Spinal cord (tissue), 10 donors: Measurements from ENCODE around the gene GRK6. TPM values are rescaled to one million over a fixed set of nuclear protein-coding genes. Genes with fewer than 3 reads are reported as not detected.

ENCODE experiments used
- DNase-seq, 6 donors: peaks; one replicate each; pipeline versions ENCODE4 v3.0.0 to v3.0.0-alpha.2; 2013 to 2015; ENCODE audit warnings: low spot score in 6 of 6, low read depth in 4 of 6
- H3K27ac ChIP-seq: one replicate; pipeline ENCODE4 v1.5.1; 2013; ENCODE audit warnings: low read depth, low read length, control low read depth
- H3K27me3 ChIP-seq: one replicate; pipeline ENCODE4 v1.6.1; 2013; ENCODE audit warnings: low read length; ENCODE audit not compliant: control insufficient read depth, insufficient read depth
- H3K36me3 ChIP-seq: one replicate; pipeline ENCODE4 v1.6.1; 2013; ENCODE audit warnings: low read length; ENCODE audit not compliant: control insufficient read depth, insufficient read depth
- H3K4me1 ChIP-seq: one replicate; pipeline ENCODE4 v1.6.1; 2013; ENCODE audit warnings: low read length; ENCODE audit not compliant: control insufficient read depth, insufficient read depth
- H3K4me3 ChIP-seq: one replicate; pipeline ENCODE4 v1.5.1; 2013; ENCODE audit warnings: low read depth, low read length, control low read depth
- H3K9me3 ChIP-seq: one replicate; pipeline ENCODE4 v1.6.1; 2013; ENCODE audit warnings: low read length; ENCODE audit not compliant: control insufficient read depth, insufficient read depth
- WGBS: methylation state at CpG from one replicate; pipeline ENCODE4 v1.1.5; 2013; ENCODE audit warnings: missing lambda C conversion rate; ENCODE audit not compliant: insufficient coverage; 5-methylcytosine and 5-hydroxymethylcytosine counted together
- polyA plus RNA-seq, 2 donors: library from polyadenylated mRNA; unstranded; fragments of 120-200 nt; gene quantifications; one replicate each; pipeline ENCODE4 v1.2.1, GENCODE V29; 2013; ENCODE audit not compliant: insufficient read length in 2 of 2
- total RNA-seq, 2 donors: library from RNA; depleted of rRNA in 1 of 2; stranded (reverse); fragments of 120-200 nt in 1 of 2; fragments of >200 nt in 1 of 2; gene quantifications; one replicate each; pipeline versions ENCODE4 v1.2.3 to v1.2.4, GENCODE V29; 2013 to 2014
- donor health status: healthy.

Gene GRK6
- total and polyA plus RNA-seq, 4 donors, result 16.7 to 42.4 (median 32.2) TPM

DNA sequence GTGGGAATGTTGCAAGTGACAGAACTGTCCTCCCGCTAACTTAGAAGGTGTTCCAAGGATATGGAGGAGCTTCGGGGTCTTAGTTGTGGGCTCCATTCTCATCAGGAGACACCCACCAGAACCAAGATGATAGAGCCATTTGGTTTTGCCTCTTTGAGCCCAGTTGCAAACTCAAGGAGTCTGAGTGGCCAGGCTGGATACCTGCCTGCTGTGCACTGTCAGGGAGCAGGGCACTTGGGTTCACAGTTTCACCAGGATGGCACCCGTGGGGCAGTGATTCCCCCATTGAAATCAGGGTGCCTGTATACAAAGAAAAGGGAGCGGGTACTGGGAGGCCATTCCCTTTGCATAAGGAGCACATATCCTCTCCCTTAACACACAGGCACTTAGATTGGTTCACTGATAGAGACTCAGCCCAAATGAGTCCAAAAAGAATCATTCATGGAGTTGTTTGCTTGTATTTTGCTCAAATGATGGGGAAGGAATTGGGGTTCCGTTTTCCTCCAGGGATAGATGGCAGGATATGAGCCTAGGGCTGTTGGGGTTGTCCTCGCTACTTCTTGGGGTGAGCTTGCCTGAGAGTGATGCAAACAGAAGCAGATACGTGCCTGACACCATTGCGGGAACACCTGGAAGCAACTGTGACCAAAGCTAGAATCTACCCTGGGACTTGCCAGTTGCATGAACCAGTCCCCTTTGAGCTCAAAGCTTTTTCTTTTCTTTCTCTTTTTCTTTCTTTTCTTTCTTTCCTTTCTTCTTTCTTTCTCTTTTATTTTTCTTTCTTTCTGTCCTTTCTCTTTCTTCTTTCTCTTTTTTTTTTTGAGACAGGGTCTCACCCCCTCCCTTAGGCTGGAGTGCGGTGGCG is 18.8 kb downstream of the GRK6 start:
- H3K27me3 ChIP-seq, result no peaks in the 10 kb centered on the region
- H3K36me3 ChIP-seq, result peaks cover 46% of the 10 kb centered on the region
- no peak overlapping the region for H3K4me3 ChIP-seq
- 60% methylated on average over 4 of the region's 10 CpGs for WGBS
- peaks cover 43% of the 10 kb centered on the region for H3K4me1 ChIP-seq
- no peak overlapping the region for H3K27ac ChIP-seq
- H3K9me3 ChIP-seq, result no peaks in the 10 kb centered on the region
- no peak for DNase-seq

DNA sequence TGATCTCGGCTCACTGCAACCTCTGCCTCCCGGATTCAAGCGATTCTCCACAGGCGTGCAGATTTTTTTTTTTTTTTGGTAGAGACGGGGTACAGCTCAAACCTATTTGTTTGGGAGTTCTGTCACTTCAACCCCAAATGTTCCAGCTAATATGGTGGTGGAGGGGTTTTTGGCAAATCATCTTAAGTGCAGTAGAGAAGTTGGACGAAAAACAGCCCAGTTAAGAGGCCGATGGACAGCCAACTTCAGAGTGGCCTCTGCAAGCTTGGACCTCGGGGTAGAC is 19.4 kb downstream of the GRK6 start:
- peaks cover 49% of the 10 kb centered on the region for H3K4me1 ChIP-seq
- H3K9me3 ChIP-seq, result no peaks in the 10 kb centered on the region
- peaks cover 46% of the 10 kb centered on the region for H3K36me3 ChIP-seq
- H3K4me3 ChIP-seq, result peak overlapping the region; percentile 56
- no peaks in the 10 kb centered on the region for H3K27me3 ChIP-seq
- WGBS, result 0% methylated on average over 3 of the region's 8 CpGs
- DNase-seq, result no peak
- H3K27ac ChIP-seq, result no peak overlapping the region

DNA sequence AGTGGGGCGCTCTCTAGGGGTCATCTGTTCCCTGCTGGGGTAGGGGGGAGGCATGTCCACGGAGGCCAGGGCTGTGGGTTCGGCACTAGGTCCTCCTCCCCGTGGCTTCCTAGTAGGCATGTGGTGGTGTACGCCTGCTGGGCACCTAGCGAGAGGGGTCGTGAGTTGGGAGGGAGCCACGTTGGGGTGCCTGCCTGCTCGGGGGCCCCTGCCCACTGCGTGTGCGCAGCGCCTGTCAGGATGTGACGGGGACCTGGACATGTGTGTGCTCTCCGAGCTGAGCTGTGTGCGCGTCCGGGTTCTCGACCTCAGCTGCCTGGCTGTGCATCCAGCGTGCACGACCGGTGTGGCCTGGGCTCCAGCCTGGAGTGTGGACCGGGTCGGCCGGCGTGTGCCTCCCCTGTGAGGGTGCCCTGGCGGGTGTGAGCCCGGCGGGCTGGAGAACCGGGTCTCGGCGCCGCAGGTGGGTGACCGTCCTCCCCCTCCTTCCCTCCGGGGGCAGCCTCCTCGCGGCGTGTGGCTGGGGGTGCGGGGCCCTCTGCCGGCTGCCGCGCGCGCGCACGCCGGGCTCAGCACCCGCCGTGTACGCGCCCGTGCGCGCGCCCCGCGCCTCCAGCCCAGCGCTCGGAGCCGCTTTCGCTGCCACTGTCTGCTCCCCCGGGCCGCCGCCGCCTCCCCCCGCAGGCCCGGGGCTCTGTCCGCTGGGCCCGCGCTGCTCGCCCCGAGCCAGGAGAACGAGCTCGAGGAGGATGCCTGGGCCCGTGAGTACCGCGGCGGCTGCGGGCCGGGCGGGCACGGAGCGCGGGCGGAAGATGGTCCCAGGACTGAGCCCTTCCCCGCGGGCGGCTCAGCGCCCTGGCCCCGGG is 20.0 kb downstream of the GRK6 start, which contains the start of gene PRR7:
TSS of gene PRR7 (plus strand) at position 615 of the 866 bp plus-strand sequence. CDS start 8,254 bp downstream, outside the sequence.
- Histone ChIP-seq H3K9me3 (no peaks in the 10 kb centered on the region), H3K4me3 (peak within 1 kb of the TSS; percentile 56), H3K27ac (peak within 1 kb of the TSS; percentile 73), H3K27me3 (no peaks in the 10 kb centered on the region), H3K36me3 (peaks cover 43% of the 10 kb centered on the region), H3K4me1 (peaks cover 52% of the 10 kb centered on the region)
- peak in 2 of 6 donors; percentile 92 to 94 for DNase-seq
- under 1% methylated on average over 89 of the region's 89 CpGs for WGBS

DNA sequence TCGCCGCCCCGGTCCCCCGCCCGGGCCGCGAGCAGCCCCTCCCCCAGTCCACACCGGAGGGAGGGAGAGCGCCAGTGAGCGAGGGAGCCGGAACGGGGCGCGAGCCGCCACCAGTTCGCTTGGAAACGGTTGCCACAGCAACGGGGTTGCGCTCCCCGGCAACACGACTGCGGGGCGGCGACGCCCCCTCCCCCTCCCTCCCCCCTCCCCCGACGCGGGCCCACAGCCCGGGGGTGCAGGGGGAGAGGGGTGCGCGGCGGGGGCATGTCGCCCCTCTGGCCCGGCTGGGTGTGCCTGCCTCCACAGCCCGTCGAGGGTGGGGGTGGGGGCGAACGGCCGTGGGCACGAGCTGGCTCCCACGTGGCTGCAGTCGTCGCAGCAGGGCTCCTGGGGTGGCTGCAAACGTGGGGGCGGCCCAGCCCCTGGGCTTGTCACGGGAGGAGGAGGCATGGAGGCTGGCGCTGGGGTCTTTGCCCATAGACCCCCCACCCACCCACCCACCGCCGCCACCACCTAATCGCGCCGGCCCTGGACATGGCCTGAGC is 20.7 kb downstream of the GRK6 start:
- peak overlapping the region; percentile 28 for H3K4me3 ChIP-seq
- 0% methylated on average over 20 of the region's 52 CpGs for WGBS
- H3K4me1 ChIP-seq, result peaks cover 57% of the 10 kb centered on the region
- peak overlapping the region; percentile 57 for H3K27ac ChIP-seq
- H3K9me3 ChIP-seq, result no peaks in the 10 kb centered on the region
- H3K27me3 ChIP-seq, result no peaks in the 10 kb centered on the region
- DNase-seq, result peak in 3 of 6 donors; percentile 75 to 95 (median 93)
- H3K36me3 ChIP-seq, result peaks cover 36% of the 10 kb centered on the region

DNA sequence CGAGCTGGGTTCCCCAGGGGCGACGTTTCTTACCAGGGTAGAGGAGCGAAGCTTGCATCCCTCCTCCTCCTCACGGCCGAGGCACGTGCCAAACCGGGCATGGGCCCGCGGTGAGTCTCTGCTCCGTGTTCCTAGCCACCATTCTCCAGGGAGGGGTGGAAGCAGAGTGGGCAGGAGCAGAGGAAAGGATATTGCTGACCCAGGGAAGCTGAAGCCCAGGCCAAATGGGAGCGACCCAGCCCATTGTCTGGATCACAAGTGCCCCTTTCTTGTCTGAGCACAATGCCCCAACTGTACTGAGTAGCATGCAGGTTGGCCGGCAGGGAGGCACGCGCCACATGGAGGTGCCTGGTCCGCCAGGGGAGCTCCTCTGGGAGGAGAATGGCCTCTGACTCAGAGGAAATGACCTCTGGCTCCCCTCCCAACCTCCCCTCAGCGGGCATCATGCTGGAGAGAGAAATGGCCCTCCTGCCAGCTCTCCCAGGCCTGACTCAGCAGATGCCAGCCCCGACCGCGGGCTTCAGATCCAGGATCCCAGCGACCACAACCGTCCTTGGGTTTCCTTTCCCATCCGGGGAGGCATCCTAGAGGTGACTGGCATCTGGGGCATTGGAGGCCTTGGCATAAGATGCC is 21.3 kb downstream of the GRK6 start:
- H3K36me3 ChIP-seq, result peaks cover 34% of the 10 kb centered on the region
- peak overlapping the region; percentile 57 for H3K27ac ChIP-seq
- H3K4me3 ChIP-seq, result peak overlapping the region; percentile 28
- H3K4me1 ChIP-seq, result peaks cover 63% of the 10 kb centered on the region
- 5% methylated on average over 19 of the region's 23 CpGs for WGBS
- no peaks in the 10 kb centered on the region for H3K9me3 ChIP-seq
- DNase-seq, result peak in 2 of 6 donors; percentile 75 to 78
- no peaks in the 10 kb centered on the region for H3K27me3 ChIP-seq

DNA sequence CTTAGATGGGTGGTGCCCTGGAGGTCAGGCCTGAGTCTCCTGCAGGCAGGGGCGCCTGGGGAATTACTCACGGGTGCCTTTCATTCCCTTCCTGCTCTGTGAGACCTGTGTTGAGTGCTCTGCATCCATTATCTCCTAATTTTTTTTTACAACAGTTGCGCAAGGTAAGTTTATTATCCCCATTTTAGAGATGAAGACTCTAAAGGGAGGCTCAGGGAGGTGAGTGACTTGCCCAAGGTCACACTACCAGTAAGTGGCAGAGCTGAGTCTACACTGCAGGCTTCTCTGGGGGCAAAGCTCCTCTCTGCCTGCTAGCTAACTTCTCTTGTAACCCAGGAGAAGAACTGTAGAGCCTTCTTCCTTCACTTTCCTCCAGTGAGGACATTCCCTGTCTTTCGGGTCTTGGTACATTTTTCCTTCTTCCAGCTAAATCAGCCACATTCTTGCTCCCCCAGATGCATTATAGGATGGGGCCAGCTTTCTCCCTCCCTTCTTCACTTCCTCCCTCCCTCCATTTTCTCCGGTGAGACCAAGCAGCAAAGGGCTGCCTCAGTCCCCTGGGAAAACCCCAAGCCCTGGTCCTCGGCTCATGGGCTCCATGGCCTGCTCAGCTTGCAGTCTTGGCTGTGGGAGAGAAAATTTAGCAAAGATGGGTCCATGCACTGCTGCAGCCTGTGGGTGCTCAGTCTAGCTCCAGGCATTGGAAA is 21.9 kb downstream of the GRK6 start:
- Histone ChIP-seq H3K27ac (peak overlapping the region; percentile 57), H3K27me3 (no peaks in the 10 kb centered on the region), H3K9me3 (no peaks in the 10 kb centered on the region), H3K36me3 (peaks cover 28% of the 10 kb centered on the region), H3K4me1 (peaks cover 69% of the 10 kb centered on the region), H3K4me3 (peak overlapping the region; percentile 28)
- no peak for DNase-seq
- 59% methylated on average over 2 of the region's 6 CpGs for WGBS

DNA sequence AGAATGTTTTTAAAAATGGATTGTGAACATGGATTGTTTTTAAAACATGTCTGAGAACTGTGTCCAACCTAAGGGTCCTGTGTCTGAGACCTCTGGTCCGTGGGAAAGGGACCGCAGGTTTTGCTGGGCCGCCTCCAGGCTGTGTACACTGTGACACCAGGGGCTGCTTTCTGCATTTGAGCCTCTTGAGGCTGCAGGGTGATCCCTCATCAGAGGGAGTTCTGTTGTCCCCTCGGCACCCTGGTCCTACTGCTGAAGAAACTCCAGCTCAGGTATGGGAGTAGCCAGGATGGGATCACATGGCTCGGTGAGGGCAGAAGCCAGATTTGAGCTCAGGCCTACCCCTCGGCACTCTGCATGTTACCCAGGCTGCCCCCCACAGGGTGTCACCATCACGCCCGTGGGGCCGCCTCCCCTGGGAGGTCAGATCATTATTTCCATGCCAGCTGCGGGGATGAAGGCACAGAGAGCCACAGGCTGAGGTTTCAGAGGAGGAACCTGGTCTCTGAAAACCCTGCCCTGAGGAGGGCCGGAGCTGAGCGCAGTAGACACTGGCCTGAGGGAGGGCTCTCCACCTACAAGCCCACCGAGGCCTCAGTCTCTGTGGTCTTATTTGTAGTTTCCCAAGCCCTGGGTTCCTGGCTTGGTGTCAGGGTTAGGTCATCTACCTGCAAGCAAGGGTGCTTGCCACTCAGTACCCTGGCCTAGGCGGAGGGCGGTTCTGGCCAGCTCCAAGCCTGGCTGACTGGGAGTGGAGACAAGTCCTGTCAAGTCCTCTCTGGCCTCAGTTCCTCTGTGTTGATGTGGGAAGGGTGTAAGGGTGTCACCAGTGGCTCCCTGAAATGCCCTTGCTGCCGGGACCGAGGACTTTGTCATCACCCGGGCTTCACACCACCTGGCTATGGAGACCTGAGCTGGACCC is 22.9 kb downstream of the GRK6 start:
- H3K27me3 ChIP-seq, result no peaks in the 10 kb centered on the region
- DNase-seq, result no peak
- H3K9me3 ChIP-seq, result no peaks in the 10 kb centered on the region
- peaks cover 79% of the 10 kb centered on the region for H3K4me1 ChIP-seq
- WGBS, result 87% methylated on average over 15 of the region's 18 CpGs
- no peak overlapping the region for H3K4me3 ChIP-seq
- H3K27ac ChIP-seq, result no peak overlapping the region
- peaks cover 26% of the 10 kb centered on the region for H3K36me3 ChIP-seq

DNA sequence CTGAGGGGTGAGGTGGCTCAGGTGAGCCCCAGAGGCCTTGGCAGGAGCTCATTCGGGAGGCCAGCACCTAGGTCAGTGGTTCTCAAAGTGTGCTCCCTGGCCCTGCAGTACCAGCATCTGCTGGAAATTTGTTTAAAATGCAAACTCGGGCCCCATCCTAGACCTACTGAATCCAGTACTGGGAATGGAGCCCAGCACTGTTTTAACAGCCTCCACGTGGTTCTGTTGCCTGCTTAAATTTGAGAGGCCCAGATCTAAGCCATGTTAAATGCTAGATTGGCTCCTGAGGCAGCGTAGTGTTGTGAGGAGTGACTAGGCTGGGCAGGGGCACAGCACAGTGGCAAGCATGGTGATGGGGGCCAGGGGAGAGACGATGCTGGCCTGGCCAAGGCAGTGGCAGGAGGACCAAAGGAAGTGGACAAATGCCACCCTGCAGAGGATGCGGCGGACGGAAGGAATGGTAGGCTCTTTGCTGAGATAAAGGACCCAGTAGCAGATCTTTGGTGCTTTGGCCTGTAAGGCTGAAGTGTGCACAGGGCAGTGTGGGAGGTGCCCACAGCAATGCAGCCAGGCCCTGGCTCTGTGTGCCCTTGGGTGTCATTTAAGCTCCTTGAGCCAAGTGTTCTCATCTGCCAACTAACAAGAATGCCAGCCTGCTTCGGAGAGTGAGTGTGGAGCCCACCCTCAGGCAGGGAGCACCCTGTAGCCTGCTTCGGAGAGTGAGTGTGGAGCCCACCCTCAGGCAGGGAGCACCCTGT is 24.4 kb downstream of the GRK6 start:
- WGBS, result 64% methylated on average over 8 of the region's 10 CpGs
- Histone ChIP-seq H3K27me3 (no peaks in the 10 kb centered on the region), H3K4me3 (no peak overlapping the region), H3K27ac (no peak overlapping the region), H3K4me1 (peaks cover 83% of the 10 kb centered on the region), H3K36me3 (peaks cover 26% of the 10 kb centered on the region), H3K9me3 (no peaks in the 10 kb centered on the region)
- DNase-seq, result peak in 1 of 6 donors; percentile 57
